GM12878 (cell line): ENCODE measurements around the gene FGF11. TPM values are rescaled to one million over a fixed set of nuclear protein-coding genes. Genes with fewer than 3 reads are reported as not detected.

Experiments
- ATF7 ChIP-seq: fragments of 450-650 bp; IDR thresholded peaks from 2 replicates; pipeline ENCODE4 v1.6.1; 2016; ENCODE audit warnings: low read depth, mild to moderate bottlenecking
- BACH1 ChIP-seq: fragments of 450-650 bp; IDR thresholded peaks from 2 replicates; pipeline ENCODE4 v1.6.1; 2017; ENCODE audit warnings: mild to moderate bottlenecking, borderline replicate concordance
- BCL11A ChIP-seq: IDR thresholded peaks from 2 replicates; pipeline ENCODE4 v1.6.1; 2011; ENCODE audit warnings: low read depth, low read length
- CHD1 ChIP-seq: IDR thresholded peaks from 2 replicates; pipeline ENCODE4 v1.6.1; 2012; ENCODE audit warnings: low read depth, low read length, improper control_type of control experiment
- CREB1 ChIP-seq: IDR thresholded peaks from 2 replicates; pipeline ENCODE4 v1.6.1; 2012; ENCODE audit warnings: low read depth, mild to moderate bottlenecking, inconsistent platforms
- CREM ChIP-seq: IDR thresholded peaks from 2 replicates; pipeline ENCODE4 v1.6.1; 2014; ENCODE audit warnings: antibody characterized with exemption, low read depth
- DPF2 ChIP-seq: fragments of 450-650 bp; IDR thresholded peaks from 2 replicates; pipeline ENCODE4 v1.6.1; 2017; ENCODE audit warnings: mild to moderate bottlenecking
- FOXK2 ChIP-seq: fragments of 450-650 bp; IDR thresholded peaks from 2 replicates; pipeline ENCODE4 v1.6.1; 2017; ENCODE audit warnings: mild to moderate bottlenecking, moderate library complexity
- HDAC2 ChIP-seq: fragments of 200-600 bp; sonication (generic); IDR thresholded peaks from 2 replicates; pipeline ENCODE4 v1.6.1; 2017
- HDGF ChIP-seq: fragments of 450-650 bp; IDR thresholded peaks from 2 replicates; pipeline ENCODE4 v1.6.1; 2016; ENCODE audit warnings: antibody characterized with exemption
- IRF4 ChIP-seq: IDR thresholded peaks from 2 replicates; pipeline ENCODE4 v1.6.1; 2011; ENCODE audit warnings: low read depth, low read length
- KLF5 ChIP-seq: fragments of 450-650 bp; IDR thresholded peaks from 2 replicates; pipeline ENCODE4 v1.6.1; 2014; ENCODE audit warnings: mild to moderate bottlenecking; ENCODE audit not compliant: partially characterized antibody
- NBN ChIP-seq: fragments of 450-650 bp; IDR thresholded peaks from 2 replicates; pipeline ENCODE4 v1.6.1; 2016
- NFIC ChIP-seq: IDR thresholded peaks from 2 replicates; pipeline ENCODE4 v1.6.1; 2012; ENCODE audit warnings: low read depth, mild to moderate bottlenecking, inconsistent platforms, low read length, moderate library complexity
- PAX8 ChIP-seq: fragments of 450-650 bp; IDR thresholded peaks from 2 replicates; pipeline ENCODE4 v1.6.1; 2017; ENCODE audit warnings: mild to moderate bottlenecking, moderate library complexity
- POU2F2 ChIP-seq: IDR thresholded peaks from 3 replicates; pipeline ENCODE4 v1.6.1; 2011; ENCODE audit warnings: low read depth, mild to moderate bottlenecking, low read length, borderline replicate concordance
- RAD21 ChIP-seq: IDR thresholded peaks from 2 replicates; pipeline ENCODE4 v1.6.1; 2011; ENCODE audit warnings: mild to moderate bottlenecking, low read depth, low read length, moderate library complexity; ENCODE audit not compliant: insufficient read depth
- SMARCA5 ChIP-seq: fragments of 450-650 bp; IDR thresholded peaks from 2 replicates; pipeline ENCODE4 v1.6.1; 2017; ENCODE audit warnings: mild to moderate bottlenecking
- SP1 ChIP-seq: IDR thresholded peaks from one replicate; pipeline ENCODE4 v1.6.1; 2011; ENCODE audit warnings: low read depth, low read length
- SUZ12 ChIP-seq: fragments of 200-600 bp; sonication (generic); IDR thresholded peaks from one replicate; pipeline ENCODE4 v1.6.1; 2018; ENCODE audit warnings: antibody characterized with exemption, mild to moderate bottlenecking; ENCODE audit not compliant: unreplicated experiment
- TAF1 ChIP-seq: IDR thresholded peaks from 2 replicates; pipeline ENCODE4 v1.6.1; 2011; ENCODE audit warnings: mild to moderate bottlenecking, low read depth, low read length, borderline replicate concordance
- TARDBP ChIP-seq: IDR thresholded peaks from 2 replicates; pipeline ENCODE4 v1.6.1; 2016; ENCODE audit warnings: borderline replicate concordance
- TBL1XR1 ChIP-seq: IDR thresholded peaks from 2 replicates; pipeline ENCODE4 v1.6.1; 2012; ENCODE audit warnings: low read depth, low read length, improper control_type of control experiment
- polyA plus RNA-seq, 11 experiments: library from polyadenylated mRNA; depleted of rRNA in 4 of 11; unstranded in 6 of 11; stranded (reverse) in 5 of 11; fragments of >200 nt; fragmentation: Nextera tagmentation in 4 of 11; fragmentation: Illumina TruSeq in 1 of 11; extraction: Ambion mirVana in 4 of 11; extraction: Trizol in 1 of 11; gene quantifications; 1 replicate in 1 of 11; 2 replicates in 10 of 11; pipeline versions ENCODE4 v1.2.1 to v1.2.3, GENCODE V29; 2011 to 2016; ENCODE audit warnings: inconsistent platforms in 2 of 11, missing spikeins in 2 of 11, low read depth in 1 of 11
- total RNA-seq, 4 experiments: library from RNA; depleted of rRNA in 3 of 4; stranded (reverse); fragments of >200 nt in 3 of 4; fragmentation: Illumina TruSeq in 1 of 4; extraction: Trizol in 1 of 4; gene quantifications; 2 replicates each; pipeline versions ENCODE4 v1.2.1 to v1.2.3, GENCODE V29; 2013 to 2021
- TF ChIP-seq, protein P1 (sequence below): IDR thresholded peaks from 2 replicates; pipeline ENCODE4 v1.6.1; 2011; ENCODE audit warnings: low read depth, low read length, improper control_type of control experiment, borderline replicate concordance
- TF ChIP-seq, protein P2 (sequence below): fragments of 450-650 bp; IDR thresholded peaks from 2 replicates; pipeline ENCODE4 v1.6.1; 2016; ENCODE audit warnings: mild to moderate bottlenecking
- TF ChIP-seq, protein P3 (sequence below): fragments of 450-650 bp; IDR thresholded peaks from 2 replicates; pipeline ENCODE4 v1.6.1; 2017; ENCODE audit warnings: mild to moderate bottlenecking, moderate library complexity
- TF ChIP-seq, protein P4 (sequence below): IDR thresholded peaks from 2 replicates; pipeline ENCODE4 v1.6.1; 2012; ENCODE audit warnings: low read depth, low read length, improper control_type of control experiment

The FGF11 gene
- total and polyA plus RNA-seq, 10 of the 15 experiments (the other 5 are each of a cell fraction or from before 2014, with no cell fraction given), result 0.69 to 21.1 (median 2.6) TPM

DNA sequence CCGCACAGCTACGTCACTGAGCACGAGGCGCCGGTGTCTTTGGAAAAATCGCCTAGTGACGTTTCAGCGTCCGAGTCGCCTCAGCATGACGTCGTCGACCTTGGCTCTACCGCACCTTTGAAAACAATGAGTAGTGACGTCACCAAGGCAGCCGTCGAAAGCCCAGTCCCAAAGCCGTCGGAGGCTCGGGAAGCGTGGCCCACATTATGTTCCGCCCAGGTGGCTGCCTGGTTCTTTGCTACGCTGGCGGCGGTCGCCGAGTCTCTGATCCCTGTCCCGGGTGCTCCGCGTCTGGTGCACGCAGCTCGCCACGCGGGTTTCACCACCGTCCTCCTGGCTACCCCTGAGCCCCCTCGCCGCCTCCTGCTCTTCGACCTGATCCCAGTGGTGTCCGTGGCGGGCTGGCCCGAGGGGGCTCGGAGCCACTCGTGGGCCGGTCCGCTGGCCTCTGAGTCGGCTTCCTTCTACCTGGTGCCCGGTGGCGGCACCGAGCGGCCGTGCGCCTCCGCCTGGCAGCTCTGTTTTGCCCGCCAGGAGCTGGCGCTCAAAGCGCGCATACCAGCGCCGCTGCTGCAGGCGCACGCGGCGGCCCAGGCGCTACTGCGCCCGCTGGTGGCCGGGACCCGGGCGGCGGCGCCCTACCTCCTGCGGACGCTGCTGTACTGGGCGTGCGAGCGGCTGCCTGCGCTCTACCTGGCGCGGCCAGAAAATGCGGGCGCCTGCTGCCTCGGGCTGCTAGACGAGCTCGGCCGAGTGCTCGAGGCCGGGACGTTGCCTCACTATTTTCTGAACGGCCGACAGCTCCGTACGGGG is 2.5 kb upstream of the FGF11 start (continued):
- TF ChIP-seq PAX8 (no peak), IRF4 (no peak), BACH1 (no peak; the same call in 1 of the 2 replicates), HDGF (no peak), SMARCA5 (peak; percentile 97), SP1 (no peak), ATF7 (peak; percentile 93), TBL1XR1 (no peak), CHD1 (no peak), TARDBP (no peak), CREM (peak; percentile 82), POU2F2 (peak; percentile 14; the same call in 1 of the 3 replicates), BCL11A (no peak), HDAC2 (no peak), DPF2 (peak; percentile 80), CREB1 (peak; percentile 91), RAD21 (peak; percentile 59), SUZ12 (no peak), KLF5 (no peak), FOXK2 (no peak), NBN (peak; percentile 66), TAF1 (no peak), NFIC (no peak)
- TF ChIP-seq, protein P1, sequence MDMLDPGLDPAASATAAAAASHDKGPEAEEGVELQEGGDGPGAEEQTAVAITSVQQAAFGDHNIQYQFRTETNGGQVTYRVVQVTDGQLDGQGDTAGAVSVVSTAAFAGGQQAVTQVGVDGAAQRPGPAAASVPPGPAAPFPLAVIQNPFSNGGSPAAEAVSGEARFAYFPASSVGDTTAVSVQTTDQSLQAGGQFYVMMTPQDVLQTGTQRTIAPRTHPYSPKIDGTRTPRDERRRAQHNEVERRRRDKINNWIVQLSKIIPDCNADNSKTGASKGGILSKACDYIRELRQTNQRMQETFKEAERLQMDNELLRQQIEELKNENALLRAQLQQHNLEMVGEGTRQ, result no peak; the same call in 1 of the 2 replicates
- TF ChIP-seq, protein P2, sequence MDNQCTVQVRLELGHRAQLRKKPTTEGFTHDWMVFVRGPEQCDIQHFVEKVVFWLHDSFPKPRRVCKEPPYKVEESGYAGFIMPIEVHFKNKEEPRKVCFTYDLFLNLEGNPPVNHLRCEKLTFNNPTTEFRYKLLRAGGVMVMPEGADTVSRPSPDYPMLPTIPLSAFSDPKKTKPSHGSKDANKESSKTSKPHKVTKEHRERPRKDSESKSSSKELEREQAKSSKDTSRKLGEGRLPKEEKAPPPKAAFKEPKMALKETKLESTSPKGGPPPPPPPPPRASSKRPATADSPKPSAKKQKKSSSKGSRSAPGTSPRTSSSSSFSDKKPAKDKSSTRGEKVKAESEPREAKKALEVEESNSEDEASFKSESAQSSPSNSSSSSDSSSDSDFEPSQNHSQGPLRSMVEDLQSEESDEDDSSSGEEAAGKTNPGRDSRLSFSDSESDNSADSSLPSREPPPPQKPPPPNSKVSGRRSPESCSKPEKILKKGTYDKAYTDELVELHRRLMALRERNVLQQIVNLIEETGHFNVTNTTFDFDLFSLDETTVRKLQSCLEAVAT, result no peak
- TF ChIP-seq, protein P3, sequence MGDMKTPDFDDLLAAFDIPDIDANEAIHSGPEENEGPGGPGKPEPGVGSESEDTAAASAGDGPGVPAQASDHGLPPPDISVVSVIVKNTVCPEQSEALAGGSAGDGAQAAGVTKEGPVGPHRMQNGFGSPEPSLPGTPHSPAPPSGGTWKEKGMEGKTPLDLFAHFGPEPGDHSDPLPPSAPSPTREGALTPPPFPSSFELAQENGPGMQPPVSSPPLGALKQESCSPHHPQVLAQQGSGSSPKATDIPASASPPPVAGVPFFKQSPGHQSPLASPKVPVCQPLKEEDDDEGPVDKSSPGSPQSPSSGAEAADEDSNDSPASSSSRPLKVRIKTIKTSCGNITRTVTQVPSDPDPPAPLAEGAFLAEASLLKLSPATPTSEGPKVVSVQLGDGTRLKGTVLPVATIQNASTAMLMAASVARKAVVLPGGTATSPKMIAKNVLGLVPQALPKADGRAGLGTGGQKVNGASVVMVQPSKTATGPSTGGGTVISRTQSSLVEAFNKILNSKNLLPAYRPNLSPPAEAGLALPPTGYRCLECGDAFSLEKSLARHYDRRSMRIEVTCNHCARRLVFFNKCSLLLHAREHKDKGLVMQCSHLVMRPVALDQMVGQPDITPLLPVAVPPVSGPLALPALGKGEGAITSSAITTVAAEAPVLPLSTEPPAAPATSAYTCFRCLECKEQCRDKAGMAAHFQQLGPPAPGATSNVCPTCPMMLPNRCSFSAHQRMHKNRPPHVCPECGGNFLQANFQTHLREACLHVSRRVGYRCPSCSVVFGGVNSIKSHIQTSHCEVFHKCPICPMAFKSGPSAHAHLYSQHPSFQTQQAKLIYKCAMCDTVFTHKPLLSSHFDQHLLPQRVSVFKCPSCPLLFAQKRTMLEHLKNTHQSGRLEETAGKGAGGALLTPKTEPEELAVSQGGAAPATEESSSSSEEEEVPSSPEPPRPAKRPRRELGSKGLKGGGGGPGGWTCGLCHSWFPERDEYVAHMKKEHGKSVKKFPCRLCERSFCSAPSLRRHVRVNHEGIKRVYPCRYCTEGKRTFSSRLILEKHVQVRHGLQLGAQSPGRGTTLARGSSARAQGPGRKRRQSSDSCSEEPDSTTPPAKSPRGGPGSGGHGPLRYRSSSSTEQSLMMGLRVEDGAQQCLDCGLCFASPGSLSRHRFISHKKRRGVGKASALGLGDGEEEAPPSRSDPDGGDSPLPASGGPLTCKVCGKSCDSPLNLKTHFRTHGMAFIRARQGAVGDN, result peak; percentile 72; the same call in 1 of the 2 replicates
- TF ChIP-seq, protein P4, sequence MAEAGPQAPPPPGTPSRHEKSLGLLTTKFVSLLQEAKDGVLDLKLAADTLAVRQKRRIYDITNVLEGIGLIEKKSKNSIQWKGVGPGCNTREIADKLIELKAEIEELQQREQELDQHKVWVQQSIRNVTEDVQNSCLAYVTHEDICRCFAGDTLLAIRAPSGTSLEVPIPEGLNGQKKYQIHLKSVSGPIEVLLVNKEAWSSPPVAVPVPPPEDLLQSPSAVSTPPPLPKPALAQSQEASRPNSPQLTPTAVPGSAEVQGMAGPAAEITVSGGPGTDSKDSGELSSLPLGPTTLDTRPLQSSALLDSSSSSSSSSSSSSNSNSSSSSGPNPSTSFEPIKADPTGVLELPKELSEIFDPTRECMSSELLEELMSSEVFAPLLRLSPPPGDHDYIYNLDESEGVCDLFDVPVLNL, result 0 out of 2 replicates have a peak, but pooled peaks have one; percentile 24
